Osteocyte (in vitro differentiated cells): ENCODE data around the gene DOCK11. TPM values are rescaled to one million over a fixed set of nuclear protein-coding genes. Genes with fewer than 3 reads are reported as not detected.

Source experiments
- DNase-seq: peaks from one replicate; pipeline ENCODE4 v3.0.0; 2021; ENCODE audit warnings: mixed read lengths; ENCODE audit not compliant: unreplicated experiment; ENCODE audit errors: extremely low spot score
- H3K27ac Mint-ChIP-seq: one replicate; pipeline ENCODE4 v1.8.0; 2021; ENCODE audit warnings: mild to moderate bottlenecking, mixed read lengths; ENCODE audit not compliant: unreplicated experiment
- H3K27me3 Mint-ChIP-seq: one replicate; pipeline ENCODE4 v1.8.0; 2021; ENCODE audit warnings: mixed read lengths; ENCODE audit not compliant: unreplicated experiment
- H3K36me3 Mint-ChIP-seq: one replicate; pipeline ENCODE4 v1.8.0; 2021; ENCODE audit warnings: mixed read lengths; ENCODE audit not compliant: unreplicated experiment
- H3K4me1 Mint-ChIP-seq: one replicate; pipeline ENCODE4 v1.8.0; 2021; ENCODE audit warnings: mixed read lengths; ENCODE audit not compliant: unreplicated experiment
- H3K4me3 Mint-ChIP-seq: one replicate; pipeline ENCODE4 v1.8.0; 2021; ENCODE audit warnings: mild to moderate bottlenecking, moderate library complexity, mixed read lengths; ENCODE audit not compliant: unreplicated experiment
- H3K9me3 Mint-ChIP-seq: one replicate; pipeline ENCODE4 v1.8.0; 2021; ENCODE audit warnings: mixed read lengths; ENCODE audit not compliant: unreplicated experiment
- long read RNA-seq: library from polyadenylated mRNA; unstranded; transcript quantifications from one replicate; pipeline ENCODE4 v2.0.0, GENCODE V29; 2021
- total RNA-seq: library from RNA; stranded (reverse); gene quantifications from 2 replicates; pipeline ENCODE4 v1.2.1, GENCODE V29; 2021
- TF ChIP-seq, protein P1 (sequence below): fragments of 200-600 bp; sonication (generic); IDR thresholded peaks from 2 replicates; pipeline ENCODE4 v1.5.0; 2021; ENCODE audit warnings: antibody characterized with exemption, mild to moderate bottlenecking, moderate library complexity

Gene DOCK11
- 24.8 and 27.2 TPM in 2 replicates for total RNA-seq
- long read RNA-seq, partial matches to known transcripts, result 8 of 11 reads
- long read RNA-seq, other reads (novel, unspliced or antisense), result 3 of 11 reads

DNA sequence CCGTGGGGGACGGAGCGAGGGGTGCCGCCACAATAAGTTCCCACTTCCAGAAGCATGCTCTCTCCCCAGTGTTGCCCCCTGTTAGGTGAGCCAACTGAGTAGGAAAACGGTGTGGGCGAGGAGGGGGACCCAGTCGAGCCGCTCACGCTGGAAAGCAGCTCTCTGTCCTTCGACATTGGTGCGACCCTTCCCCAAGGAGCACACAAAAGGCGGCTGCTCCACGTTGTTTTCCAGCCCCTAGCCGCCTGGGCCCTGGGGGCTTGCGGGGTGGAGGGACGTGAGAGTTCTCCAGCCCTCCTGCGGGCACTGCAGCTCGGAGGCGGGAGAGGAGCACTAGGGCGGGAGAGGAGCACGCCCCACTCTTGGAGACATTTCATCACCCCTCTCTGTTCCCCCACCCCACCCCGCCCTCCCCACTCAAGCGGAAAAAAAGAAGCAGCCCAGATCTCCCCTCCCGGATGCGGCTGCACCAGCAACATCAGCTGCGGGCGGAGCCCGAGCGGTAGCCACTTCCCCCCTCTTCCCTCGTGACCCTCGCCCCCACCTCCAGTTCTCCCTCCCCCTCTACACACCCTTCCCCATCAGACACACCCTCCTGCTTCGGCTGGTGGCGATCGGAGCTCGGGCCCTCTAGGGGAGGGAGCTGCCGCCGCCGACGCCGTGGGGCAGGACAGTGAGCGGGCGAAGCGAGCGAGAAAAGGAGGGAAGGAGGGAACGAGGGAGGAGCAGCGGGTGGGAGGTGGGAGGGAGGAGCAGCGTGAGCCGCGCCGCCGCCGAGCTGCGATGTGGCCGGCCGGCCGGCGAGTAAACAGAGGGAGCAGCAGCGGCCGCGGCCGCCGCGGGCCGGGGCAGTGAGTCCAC is at the start of gene DOCK11:
DOCK11 (plus strand) TSS at position 755 of the 861 bp plus-strand sequence. CDS start 157 bp downstream, outside the sequence.
- Mint-ChIP-seq H3K4me3 (peak within 1 kb of the TSS; percentile 84), H3K9me3 (no peaks in the 10 kb centered on the region), H3K27me3 (no peaks in the 10 kb centered on the region), H3K36me3 (no peaks in the 10 kb centered on the region), H3K27ac (peak within 1 kb of the TSS; percentile 72), H3K4me1 (peaks cover 18% of the 10 kb centered on the region)
- peak; percentile 91 for DNase-seq
- TF ChIP-seq, protein P1, sequence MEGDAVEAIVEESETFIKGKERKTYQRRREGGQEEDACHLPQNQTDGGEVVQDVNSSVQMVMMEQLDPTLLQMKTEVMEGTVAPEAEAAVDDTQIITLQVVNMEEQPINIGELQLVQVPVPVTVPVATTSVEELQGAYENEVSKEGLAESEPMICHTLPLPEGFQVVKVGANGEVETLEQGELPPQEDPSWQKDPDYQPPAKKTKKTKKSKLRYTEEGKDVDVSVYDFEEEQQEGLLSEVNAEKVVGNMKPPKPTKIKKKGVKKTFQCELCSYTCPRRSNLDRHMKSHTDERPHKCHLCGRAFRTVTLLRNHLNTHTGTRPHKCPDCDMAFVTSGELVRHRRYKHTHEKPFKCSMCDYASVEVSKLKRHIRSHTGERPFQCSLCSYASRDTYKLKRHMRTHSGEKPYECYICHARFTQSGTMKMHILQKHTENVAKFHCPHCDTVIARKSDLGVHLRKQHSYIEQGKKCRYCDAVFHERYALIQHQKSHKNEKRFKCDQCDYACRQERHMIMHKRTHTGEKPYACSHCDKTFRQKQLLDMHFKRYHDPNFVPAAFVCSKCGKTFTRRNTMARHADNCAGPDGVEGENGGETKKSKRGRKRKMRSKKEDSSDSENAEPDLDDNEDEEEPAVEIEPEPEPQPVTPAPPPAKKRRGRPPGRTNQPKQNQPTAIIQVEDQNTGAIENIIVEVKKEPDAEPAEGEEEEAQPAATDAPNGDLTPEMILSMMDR, result no peak

DNA sequence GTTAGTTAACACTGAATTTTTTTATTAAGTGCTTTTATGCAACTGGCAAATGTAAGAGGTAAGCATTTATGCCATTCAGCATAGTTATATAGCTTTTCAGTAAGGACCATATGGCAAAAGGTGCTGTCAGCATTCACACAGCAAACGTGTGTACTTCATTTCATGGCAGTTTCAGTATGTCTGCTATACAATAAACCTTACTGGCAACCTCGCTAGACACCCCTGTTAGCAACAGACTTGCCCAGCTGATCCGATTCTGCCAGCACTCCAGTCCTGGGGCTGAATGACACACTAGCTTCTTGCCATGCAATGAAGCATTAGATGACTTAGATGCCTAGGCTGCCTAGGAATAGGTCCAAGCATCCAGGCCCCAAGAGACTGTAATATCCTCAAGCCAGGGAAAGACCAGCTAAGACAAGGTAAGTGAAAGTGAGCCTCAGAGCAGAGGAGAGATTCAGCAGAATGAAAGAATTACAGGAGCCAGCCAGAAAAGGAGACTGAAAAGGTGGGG is 47.3 kb upstream of the DOCK11 start:
- Mint-ChIP-seq H3K27me3 (no peaks in the 10 kb centered on the region), H3K36me3 (peaks cover 41% of the 10 kb centered on the region), H3K27ac (no peak overlapping the region), H3K9me3 (no peaks in the 10 kb centered on the region), H3K4me3 (no peak overlapping the region), H3K4me1 (no peaks in the 10 kb centered on the region)
- TF ChIP-seq, protein P1, result no peak
- DNase-seq, result no peak

DNA sequence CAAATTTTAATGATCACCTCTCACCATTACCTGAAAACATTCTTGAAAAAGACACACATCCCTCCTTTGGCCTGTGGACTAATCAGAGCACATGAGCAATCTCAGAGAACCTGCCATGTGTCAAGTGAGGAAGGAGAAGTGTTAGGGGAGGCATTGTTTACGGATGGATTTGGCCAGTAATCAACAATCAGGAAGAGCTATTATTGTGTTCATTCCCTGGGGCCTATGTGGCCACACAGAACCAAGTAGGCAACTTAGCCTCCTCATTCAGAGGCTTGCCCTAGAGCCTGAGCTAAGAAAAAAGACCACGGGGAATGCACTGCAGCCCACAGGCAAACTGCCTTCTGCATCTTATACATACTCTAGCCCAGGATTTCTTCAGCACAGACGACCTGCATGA is 40.6 kb upstream of the DOCK11 start:
- no peak for DNase-seq
- Mint-ChIP-seq H3K9me3 (no peaks in the 10 kb centered on the region), H3K27ac (no peak overlapping the region), H3K4me3 (no peak overlapping the region), H3K27me3 (no peaks in the 10 kb centered on the region), H3K4me1 (peaks cover 2% of the 10 kb centered on the region), H3K36me3 (peaks cover 22% of the 10 kb centered on the region)
- TF ChIP-seq, protein P1, result no peak

DNA sequence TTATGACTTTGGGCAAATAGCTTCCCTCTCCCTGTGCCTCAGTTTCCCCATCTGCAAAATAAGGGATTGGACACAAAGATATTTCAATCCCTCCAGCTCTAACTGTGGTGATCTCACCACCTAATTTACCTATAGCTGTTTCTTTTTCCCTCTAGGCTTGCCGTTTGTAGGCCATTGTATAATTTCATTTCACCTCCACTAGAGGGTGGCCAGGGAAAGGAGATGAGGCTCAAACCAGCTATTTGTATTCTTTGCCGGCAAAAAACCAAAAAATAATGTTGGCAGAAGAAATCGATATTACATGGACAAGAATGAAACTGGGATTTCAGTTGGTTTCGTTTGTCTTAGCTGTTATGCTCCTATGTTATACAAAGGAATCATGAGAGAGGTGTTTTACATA is 36.1 kb upstream of the DOCK11 start:
- Mint-ChIP-seq H3K27ac (no peak overlapping the region), H3K4me3 (no peak overlapping the region), H3K36me3 (peaks cover 3% of the 10 kb centered on the region), H3K4me1 (peaks cover 2% of the 10 kb centered on the region), H3K27me3 (no peaks in the 10 kb centered on the region), H3K9me3 (no peaks in the 10 kb centered on the region)
- no peak for DNase-seq
- TF ChIP-seq, protein P1, result peak; percentile 75

DNA sequence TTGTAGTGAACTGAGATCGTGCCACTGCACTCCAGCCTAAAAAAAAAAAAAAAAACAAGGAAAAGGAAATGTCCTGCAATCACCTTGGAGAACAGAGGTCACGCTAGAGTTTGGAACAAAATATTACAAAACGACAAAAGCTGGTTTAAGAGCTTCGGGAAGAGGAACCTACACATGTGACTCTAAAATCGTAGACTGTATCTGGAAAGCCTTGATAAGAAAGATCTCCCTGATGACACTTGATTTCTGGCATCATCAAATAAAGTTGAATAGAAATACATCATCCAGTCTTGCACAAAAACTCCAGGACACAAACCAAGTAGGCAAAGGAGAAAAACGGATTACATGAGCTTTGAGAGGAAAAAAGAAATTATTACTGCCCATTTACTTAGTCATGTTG is 31.1 kb upstream of the DOCK11 start:
- Mint-ChIP-seq H3K27ac (no peak overlapping the region), H3K4me3 (no peak overlapping the region), H3K4me1 (peaks cover 2% of the 10 kb centered on the region), H3K27me3 (no peaks in the 10 kb centered on the region), H3K36me3 (no peaks in the 10 kb centered on the region), H3K9me3 (no peaks in the 10 kb centered on the region)
- no peak for DNase-seq
- TF ChIP-seq, protein P1, result no peak
